Endothelial cell of umbilical vein (primary cell): Measurements from ENCODE around the gene CD46. TPM values are rescaled to one million over a fixed set of nuclear protein-coding genes. Genes with fewer than 3 reads are reported as not detected.

Source experiments
- BruUV-seq: library from RNA; stranded (reverse); fragments of 400-500 nt; replicated peaks from 2 replicates; lab custom pipeline; 2021; lab: Mats Ljungman, UMichigan
- CTCF ChIA-PET: fragments of 300-600, 350-600 bp; sonication (Branson Sonifier 250); formaldehyde crosslinking; loops from one replicate; lab custom pipeline; 2021; ENCODE audit warnings: antibody characterized with exemption, inconsistent platforms; lab: Charles Lee
- POLR2A ChIA-PET: fragments of 300-600, 350-600 bp; sonication (Branson Sonifier 250); formaldehyde crosslinking; loops from one replicate; lab custom pipeline; 2021; ENCODE audit warnings: antibody characterized with exemption, inconsistent platforms; lab: Charles Lee
- DNase-seq: peaks from one replicate; pipeline ENCODE4 v3.0.0-alpha.2; 2011; ENCODE audit warnings: low read depth, low spot score
- FAIRE-seq: peaks from 2 replicates; lab custom pipeline; 2011; peaks lifted over from hg19 to GRCh38; lab: Jason Lieb, UNC
- H2AFZ ChIP-seq: 2 replicates; pipeline ENCODE4 v1.6.0; 2012; ENCODE audit warnings: low read depth, low read length, control low read depth, inconsistent platforms
- H3K27ac ChIP-seq: 2 replicates; pipeline ENCODE4 v1.5.1; 2011; ENCODE audit warnings: low read depth, mild to moderate bottlenecking, control low read depth, low read length, moderate library complexity; ENCODE audit not compliant: insufficient read depth
- H3K27me3 ChIP-seq, 2 experiments: 2 replicates each; pipeline versions ENCODE4 v1.6.0 to v1.6.1; 2011; ENCODE audit warnings: low read length in 2 of 2, mixed read lengths in 1 of 2; ENCODE audit not compliant: control insufficient read depth in 2 of 2, insufficient read depth in 2 of 2
- H3K36me3 ChIP-seq, 2 experiments: 2 replicates in 1 of 2; 3 replicates in 1 of 2; pipeline ENCODE4 v1.5.1; 2011; ENCODE audit warnings: low read length in 2 of 2, mild to moderate bottlenecking in 1 of 2, moderate library complexity in 1 of 2; ENCODE audit not compliant: control insufficient read depth in 2 of 2, insufficient read depth in 2 of 2; ENCODE audit errors: extremely low read depth in 1 of 2
- H3K4me1 ChIP-seq: 3 replicates; pipeline ENCODE4 v1.5.1; 2011; ENCODE audit warnings: mild to moderate bottlenecking, low read length; ENCODE audit not compliant: control insufficient read depth, insufficient read depth; ENCODE audit errors: extremely low read depth
- H3K4me2 ChIP-seq: 2 replicates; pipeline ENCODE4 v1.6.1; 2011; ENCODE audit warnings: low read length, control low read depth, mixed read lengths; ENCODE audit not compliant: insufficient read depth
- H3K4me3 ChIP-seq, 3 experiments: fragments of 200-600 bp in 1 of 3; sonication (generic), shearing (Covaris generic) in 1 of 3; replicated peaks in 1 of 3; 2 replicates each; pipeline ENCODE4 v1.5.1; 2011 to 2016; ENCODE audit warnings: control low read depth in 3 of 3, low read length in 3 of 3, mild to moderate bottlenecking in 2 of 3, inconsistent platforms in 1 of 3, low read depth in 1 of 3, moderate library complexity in 1 of 3; ENCODE audit not compliant: insufficient read depth in 1 of 3
- H3K79me2 ChIP-seq: 2 replicates; pipeline ENCODE4 v1.6.0; 2012; ENCODE audit warnings: low read length, inconsistent platforms; ENCODE audit not compliant: control insufficient read depth, insufficient read depth
- H3K9ac ChIP-seq: replicated peaks from 2 replicates; pipeline ENCODE3; 2011; ENCODE audit warnings: low read length, control low read depth; ENCODE audit not compliant: insufficient read depth; ENCODE audit errors: extremely low read depth
- H3K9me1 ChIP-seq: replicated peaks from 3 replicates; pipeline ENCODE4 v1.6.0; 2011; ENCODE audit warnings: mild to moderate bottlenecking, low read length; ENCODE audit not compliant: control insufficient read depth, insufficient read depth; ENCODE audit errors: extremely low read depth
- H3K9me3 ChIP-seq: replicated peaks from 2 replicates; pipeline ENCODE4 v1.5.1; 2012; ENCODE audit warnings: low read length, inconsistent platforms; ENCODE audit not compliant: control insufficient read depth, insufficient read depth
- H4K20me1 ChIP-seq: replicated peaks from 2 replicates; pipeline ENCODE3; 2011; ENCODE audit warnings: mild to moderate bottlenecking, low read length; ENCODE audit not compliant: control insufficient read depth, insufficient read depth; ENCODE audit errors: extremely low read depth
- CTCF ChIP-seq, 2 donors: IDR thresholded peaks; 1 replicate in 1 of 2; 2 replicates in 1 of 2; pipeline ENCODE4 v1.5.1; 2011; ENCODE audit warnings: low read length in 2 of 2, mild to moderate bottlenecking in 2 of 2, moderate library complexity in 2 of 2, control low read depth in 1 of 2, inconsistent platforms in 1 of 2, low read depth in 1 of 2; ENCODE audit not compliant: insufficient read depth in 1 of 2; ENCODE audit errors: extremely low read depth in 1 of 2
- FOS ChIP-seq: IDR thresholded peaks from 2 replicates; pipeline ENCODE4 v1.6.1; 2011; ENCODE audit warnings: mild to moderate bottlenecking, low read length, moderate library complexity, borderline replicate concordance; ENCODE audit not compliant: insufficient read depth
- POLR2A ChIP-seq: IDR thresholded peaks from 2 replicates; pipeline ENCODE4 v1.6.1; 2012; ENCODE audit warnings: low read depth, mild to moderate bottlenecking, control low read depth, low read length
- POLR2AphosphoS5 ChIP-seq: IDR thresholded peaks from 2 replicates; pipeline ENCODE4 v1.6.1; 2012; ENCODE audit warnings: low read depth, mild to moderate bottlenecking, control low read depth, low read length, moderate library complexity; ENCODE audit not compliant: insufficient read depth
- dilution Hi-C: fragments of 300-500 bp; cut with MboI; formaldehyde crosslinking; loops from one replicate; pipeline ENCODE4 v1.15.0; 2019; ENCODE audit warnings: low sequenced_read_pairs; ENCODE audit not compliant: extremely low pct_ligation_motif_present
- intact Hi-C: fragments of 100-400 bp; cut with micrococcal nuclease; formaldehyde crosslinking; loops from one replicate; pipeline ENCODE4 v1.10.0; 2022
- polyA plus RNA-seq, 4 experiments: library from polyadenylated mRNA; depleted of rRNA in 3 of 4; stranded (reverse) in 3 of 4; unstranded in 1 of 4; fragments of >200 nt; gene quantifications; 2 replicates each; pipeline versions ENCODE4 v1.2.1 to v1.2.3, GENCODE V29; 2011 to 2012; ENCODE audit warnings: missing spikeins in 1 of 4
- total RNA-seq: library from RNA; stranded (reverse); gene quantifications from 2 replicates; pipeline ENCODE4 v1.2.3, GENCODE V29; 2021

CD46 gene
- total and polyA plus RNA-seq, 2 donors (not counting 3 experiments of a cell fraction or from before 2014, with no cell fraction given): 134 to 256 TPM

- ChIA-PET CTCF (interaction anchor here (1.6 to 21.9 kb wide), 5 partner anchors 13 to 139 kb away, joined by 6 to 634 read pairs (median 69); no protein-coding TSS in a partner anchor), POLR2A (no interaction called here)
- Histone ChIP-seq H3K9me3 (no peaks in the 10 kb centered on the region), H3K27me3 (no peaks in the 10 kb centered on the region), H3K4me2 (peak overlapping the region; percentile 77), H2AFZ (no peak overlapping the region), H3K4me1 (peaks cover 45% of the 10 kb centered on the region), H3K36me3 (no peaks in the 10 kb centered on the region), H3K79me2 (peaks cover 36% of the 10 kb centered on the region), H3K4me3 (no peak overlapping the region), H3K27ac (peak overlapping the region; percentile 89), H3K9me1 (no peaks in the 10 kb centered on the region), H4K20me1 (no peaks in the 10 kb centered on the region), H3K9ac (peak overlapping the region; percentile 67)
- no TSS peak for BruUV-seq
- DNase-seq (no peak), FAIRE-seq (peak; percentile 46)
- dilution Hi-C loops (no loop called here), intact Hi-C loops (loop anchor here (5.0 kb wide), 2 partner anchors 157 to 417 kb away; partner anchors contain the start of gene PLXNA2)
- TF ChIP-seq CTCF (IDR thresholded peaks at IDR 0.05; ENCODE audit: extremely low read depth in 1 of 2, insufficient read depth in 1 of 2, low read depth in 1 of 2, low read length in 2 of 2) (no peak), POLR2AphosphoS5 (no peak), POLR2A (no peak), FOS (no peak)
These were observed 73.5 kb downstream of the CD46 start for GRCh38 chr1:207825409-207825695.
